HFF-Myc (cell line): ENCODE results near the gene HERPUD2.
A peak's percentile ranks its signal among the peaks of the same experiment; 100 is the strongest.

Experiments used
- DNase-seq: peaks from one replicate; pipeline ENCODE4 v3.0.0-alpha.2; 2011; ENCODE audit warnings: low read depth; ENCODE audit errors: extremely low read depth
- H3K4me3 ChIP-seq: replicated peaks from 2 replicates; pipeline ENCODE4 v1.5.1; 2011; ENCODE audit warnings: low read depth, mild to moderate bottlenecking, control low read depth, low read length
- CTCF ChIP-seq: IDR thresholded peaks from 2 replicates; pipeline ENCODE4 v1.5.1; 2012; ENCODE audit warnings: mild to moderate bottlenecking, low read depth, low read length, control low read depth; ENCODE audit errors: missing control alignments

The HERPUD2 gene

DNA sequence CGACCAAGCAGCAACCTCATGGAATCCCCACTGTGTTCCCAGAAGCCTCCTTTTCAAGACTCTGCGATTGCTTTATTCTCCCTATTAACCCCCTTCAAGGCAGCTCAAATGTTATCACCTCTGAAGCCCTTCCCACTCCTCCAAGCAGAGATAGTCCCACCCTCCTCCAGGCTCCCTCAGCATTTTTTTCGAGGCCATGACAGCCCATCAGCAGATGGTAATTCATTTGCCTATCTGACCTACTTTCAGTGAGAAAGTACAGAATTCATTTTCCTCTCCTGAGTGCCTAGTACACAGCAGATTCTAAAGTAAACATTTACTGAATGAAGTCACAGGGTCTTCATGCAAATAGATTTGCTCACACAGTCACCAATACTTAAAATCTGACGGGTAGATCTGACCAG is 47.8 kb downstream of the HERPUD2 start:
- no peak for TF ChIP-seq CTCF
- no peak for DNase-seq
- no peak overlapping the region for H3K4me3 ChIP-seq

DNA sequence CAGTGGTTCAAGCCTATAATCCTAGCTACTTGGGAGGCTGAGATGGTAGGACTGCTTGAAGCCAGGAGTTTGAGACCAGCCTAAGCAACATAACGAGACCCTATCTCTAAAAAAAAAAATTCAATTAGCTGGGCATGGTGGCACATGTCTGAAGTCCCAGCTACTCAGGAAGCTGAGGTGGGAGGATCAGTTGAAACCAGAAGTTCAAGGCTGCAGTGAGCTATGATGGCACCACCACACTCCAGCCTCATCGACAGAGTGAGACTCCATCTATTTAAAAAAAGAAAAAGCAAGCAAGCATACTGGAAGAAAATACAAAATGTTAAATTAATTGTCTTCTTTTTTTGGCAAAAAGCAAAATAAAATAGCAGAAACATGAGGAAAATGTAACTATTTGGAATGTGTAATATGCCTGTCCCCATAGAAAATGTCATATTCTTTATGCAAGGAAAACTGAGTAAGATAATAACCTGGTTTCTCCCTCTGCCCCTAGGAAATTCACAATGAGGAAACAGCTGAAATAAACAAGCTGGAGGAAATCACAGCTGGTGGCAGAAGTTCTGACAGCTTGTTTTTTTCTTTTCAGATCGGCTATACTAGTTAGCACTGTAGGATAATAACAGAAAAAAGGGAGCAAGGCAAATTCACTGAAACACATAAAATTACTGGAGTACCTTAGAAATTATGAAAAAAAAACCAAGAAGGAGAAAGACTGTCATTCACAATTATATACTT is 48.5 kb downstream of the HERPUD2 start:
- DNase-seq: no peak
- no peak overlapping the region for H3K4me3 ChIP-seq
- TF ChIP-seq CTCF: no peak

- no peak for DNase-seq
- no peak overlapping the region for H3K4me3 ChIP-seq
- no peak for TF ChIP-seq CTCF
Observed at GRCh38 chr7:35645691-35646090, 49.2 kb downstream of the HERPUD2 start.

DNA sequence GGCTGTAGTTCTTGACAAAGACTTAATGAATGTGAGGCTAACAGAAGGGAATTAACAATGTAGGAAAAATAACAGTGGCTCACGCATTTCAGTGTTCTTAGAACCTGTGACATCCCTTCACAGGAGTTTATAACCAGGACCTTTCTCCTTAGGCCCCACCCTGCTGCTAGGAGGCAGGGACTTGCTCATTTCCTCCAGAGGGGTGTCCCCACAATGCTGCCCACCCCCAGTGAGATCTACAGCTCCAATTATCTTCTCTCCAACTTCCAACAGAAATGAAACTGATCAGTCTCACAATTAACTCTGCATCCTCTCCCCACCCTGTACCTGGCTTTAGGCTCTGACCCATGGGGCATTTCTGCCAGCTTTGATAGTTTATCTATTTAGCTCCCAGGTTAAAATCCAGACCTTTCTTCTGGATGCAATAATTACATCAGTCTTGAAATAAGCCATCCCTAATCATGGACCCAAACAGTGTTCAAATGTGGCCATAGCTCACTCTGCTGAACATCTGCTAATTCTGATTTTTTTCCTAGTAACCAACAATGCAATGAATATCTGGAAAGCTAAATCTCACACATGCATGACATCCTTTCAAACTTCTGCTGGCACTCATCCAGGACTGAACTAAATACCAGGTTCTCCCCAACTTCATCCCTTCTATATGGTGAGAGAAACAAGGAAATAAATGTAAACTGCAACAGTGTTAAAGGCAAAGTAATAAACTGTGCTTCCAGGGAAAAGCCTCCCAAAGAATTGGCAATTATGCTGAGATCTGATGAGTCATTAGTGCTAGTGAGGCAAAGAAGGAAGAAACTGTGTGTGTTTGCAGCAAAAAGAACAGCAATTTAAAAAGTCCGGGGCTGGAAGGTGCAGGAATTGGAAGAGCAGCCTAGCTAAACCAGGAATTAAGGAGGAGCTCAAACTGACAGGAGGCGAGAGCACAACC is 64.6 kb downstream of the HERPUD2 start:
- TF ChIP-seq CTCF: no peak
- peak; percentile 12 for DNase-seq
- H3K4me3 ChIP-seq: no peak overlapping the region

DNA sequence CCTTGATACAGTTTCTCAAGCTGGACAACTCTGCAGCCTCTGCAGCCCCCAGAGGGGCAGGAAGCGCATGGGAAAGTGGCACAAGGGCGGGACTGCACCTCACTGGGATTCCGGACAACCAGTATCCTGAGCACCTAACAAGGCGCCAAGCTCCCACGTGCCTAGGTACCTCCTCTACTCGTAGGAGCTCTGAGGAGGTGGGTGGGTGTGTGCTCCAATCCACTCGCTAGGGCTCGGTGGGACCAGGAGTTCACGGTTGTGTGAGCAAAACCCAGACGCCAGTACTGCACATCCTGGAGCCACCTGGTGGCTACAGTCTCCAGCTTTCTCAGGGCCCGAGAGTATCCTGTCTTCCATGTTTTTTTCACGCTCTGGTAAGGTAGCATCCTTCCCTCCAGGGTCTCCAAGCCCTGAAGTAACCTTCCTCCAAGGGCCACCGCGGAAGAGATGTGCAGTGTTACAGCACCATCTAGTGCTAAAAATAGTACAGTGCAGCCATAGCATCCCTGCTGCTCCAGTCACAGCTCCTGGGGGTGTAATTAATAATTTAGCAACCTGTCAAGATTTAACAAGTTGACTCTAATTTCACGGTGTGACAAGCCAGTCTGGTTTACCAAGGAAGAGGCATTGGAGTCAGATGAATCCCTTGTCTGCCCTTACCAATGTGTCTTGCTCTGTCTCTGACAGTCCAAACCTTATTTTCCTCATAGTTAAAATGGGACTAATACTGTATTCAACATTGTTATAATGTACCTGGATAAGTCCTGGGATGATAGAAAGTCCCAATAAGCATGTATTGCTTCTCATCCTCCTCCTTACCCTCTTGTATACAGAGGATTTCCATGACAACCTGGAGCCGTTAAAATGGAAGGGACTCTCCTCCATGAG is 70.4 kb downstream of the HERPUD2 start:
- TF ChIP-seq CTCF: peak; percentile 79
- H3K4me3 ChIP-seq: no peak overlapping the region
- peak; percentile 25 for DNase-seq

DNA sequence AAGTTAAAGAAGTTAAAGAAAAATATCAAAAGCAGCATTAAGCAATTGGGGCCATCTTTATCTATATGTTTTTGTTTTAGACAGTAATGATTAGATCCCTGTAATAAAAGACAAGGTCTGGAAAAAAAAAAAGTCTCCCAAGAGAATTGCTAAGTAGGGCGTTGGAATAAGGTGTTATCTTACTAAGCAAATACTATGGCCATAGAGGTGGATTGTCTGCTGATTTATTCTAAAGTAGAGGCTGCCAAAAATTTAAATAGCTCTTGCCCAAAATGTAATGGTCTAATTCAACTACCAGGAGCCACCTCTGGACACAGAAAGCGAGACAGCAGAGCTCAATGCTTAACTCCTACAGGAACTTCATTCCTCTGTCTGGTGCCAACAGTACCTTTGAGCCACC is 71.6 kb downstream of the HERPUD2 start:
- no peak overlapping the region for H3K4me3 ChIP-seq
- TF ChIP-seq CTCF: no peak
- no peak for DNase-seq
